HG03378 (cell line): Measurements from ENCODE around the gene LAMA4.

ENCODE experiments used
- ATAC-seq: cut with Tn5 transposase; IDR thresholded peaks from one replicate; pipeline ENCODE4 v1.9.1; 2021; ENCODE audit warnings: mild to moderate bottlenecking, moderate library complexity; ENCODE audit not compliant: unreplicated experiment

LAMA4 gene, protein sequence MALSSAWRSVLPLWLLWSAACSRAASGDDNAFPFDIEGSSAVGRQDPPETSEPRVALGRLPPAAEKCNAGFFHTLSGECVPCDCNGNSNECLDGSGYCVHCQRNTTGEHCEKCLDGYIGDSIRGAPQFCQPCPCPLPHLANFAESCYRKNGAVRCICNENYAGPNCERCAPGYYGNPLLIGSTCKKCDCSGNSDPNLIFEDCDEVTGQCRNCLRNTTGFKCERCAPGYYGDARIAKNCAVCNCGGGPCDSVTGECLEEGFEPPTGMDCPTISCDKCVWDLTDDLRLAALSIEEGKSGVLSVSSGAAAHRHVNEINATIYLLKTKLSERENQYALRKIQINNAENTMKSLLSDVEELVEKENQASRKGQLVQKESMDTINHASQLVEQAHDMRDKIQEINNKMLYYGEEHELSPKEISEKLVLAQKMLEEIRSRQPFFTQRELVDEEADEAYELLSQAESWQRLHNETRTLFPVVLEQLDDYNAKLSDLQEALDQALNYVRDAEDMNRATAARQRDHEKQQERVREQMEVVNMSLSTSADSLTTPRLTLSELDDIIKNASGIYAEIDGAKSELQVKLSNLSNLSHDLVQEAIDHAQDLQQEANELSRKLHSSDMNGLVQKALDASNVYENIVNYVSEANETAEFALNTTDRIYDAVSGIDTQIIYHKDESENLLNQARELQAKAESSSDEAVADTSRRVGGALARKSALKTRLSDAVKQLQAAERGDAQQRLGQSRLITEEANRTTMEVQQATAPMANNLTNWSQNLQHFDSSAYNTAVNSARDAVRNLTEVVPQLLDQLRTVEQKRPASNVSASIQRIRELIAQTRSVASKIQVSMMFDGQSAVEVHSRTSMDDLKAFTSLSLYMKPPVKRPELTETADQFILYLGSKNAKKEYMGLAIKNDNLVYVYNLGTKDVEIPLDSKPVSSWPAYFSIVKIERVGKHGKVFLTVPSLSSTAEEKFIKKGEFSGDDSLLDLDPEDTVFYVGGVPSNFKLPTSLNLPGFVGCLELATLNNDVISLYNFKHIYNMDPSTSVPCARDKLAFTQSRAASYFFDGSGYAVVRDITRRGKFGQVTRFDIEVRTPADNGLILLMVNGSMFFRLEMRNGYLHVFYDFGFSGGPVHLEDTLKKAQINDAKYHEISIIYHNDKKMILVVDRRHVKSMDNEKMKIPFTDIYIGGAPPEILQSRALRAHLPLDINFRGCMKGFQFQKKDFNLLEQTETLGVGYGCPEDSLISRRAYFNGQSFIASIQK (N-terminal part only)

GRCh38 chr6:112253841-112254816 is at the start of gene LAMA4:
LAMA4 (minus strand) TSS chr6:112254567; CDS start chr6:112254150, 417 bp downstream.
- no peak for ATAC-seq

DNA sequence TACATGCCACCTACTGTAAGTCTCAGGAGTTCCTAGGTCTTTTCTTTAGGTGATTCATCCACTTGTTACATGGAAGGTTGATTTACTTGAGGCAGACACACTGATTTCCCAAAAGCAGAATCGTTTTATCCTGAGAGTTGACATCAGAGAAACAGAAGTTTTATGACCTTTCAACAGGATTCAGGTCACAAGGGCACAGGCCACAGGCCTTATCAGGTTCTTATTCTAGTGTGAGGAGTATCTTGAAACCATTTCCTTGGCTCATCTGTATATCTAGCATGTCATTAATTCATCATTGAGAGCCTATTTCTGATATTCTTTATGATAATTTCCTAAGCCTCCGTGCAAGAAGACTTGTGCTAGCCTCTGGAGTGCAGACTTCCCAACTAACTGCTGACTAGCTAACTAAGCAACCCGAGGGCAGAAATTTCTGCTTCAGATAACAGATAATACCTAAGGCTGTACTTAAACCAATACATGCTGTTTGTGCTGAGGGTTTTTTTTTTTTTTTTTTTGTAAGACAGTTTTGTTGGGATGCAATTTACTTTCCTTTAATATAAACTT is 47.9 kb upstream of the LAMA4 start:
- ATAC-seq: no peak

GRCh38 chr6:112300896-112301295 is 46.5 kb upstream of the LAMA4 start:
- ATAC-seq: no peak

DNA sequence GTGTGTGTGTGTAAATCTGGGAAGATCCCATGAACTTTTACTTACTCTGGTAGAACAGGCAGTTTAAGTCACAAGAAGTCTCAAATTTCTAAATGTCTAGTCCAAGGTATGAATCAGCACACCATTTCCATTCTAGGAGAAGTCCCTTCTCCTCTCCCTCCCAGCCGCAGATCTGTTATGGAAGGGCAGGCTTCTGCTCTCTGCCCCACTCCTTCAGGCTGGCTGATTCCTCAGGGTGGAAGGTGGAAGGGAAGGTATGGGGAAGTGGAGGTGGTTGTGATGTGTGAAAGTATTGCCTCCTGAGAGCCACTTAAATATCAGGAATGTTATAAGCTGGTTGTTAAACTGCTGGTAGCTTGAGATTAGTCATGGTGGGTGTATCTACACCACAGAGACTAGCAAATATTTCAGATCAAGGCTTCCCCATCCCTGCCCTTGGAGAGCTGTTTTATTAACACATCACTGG is 44.5 kb upstream of the LAMA4 start:
- no peak for ATAC-seq

DNA sequence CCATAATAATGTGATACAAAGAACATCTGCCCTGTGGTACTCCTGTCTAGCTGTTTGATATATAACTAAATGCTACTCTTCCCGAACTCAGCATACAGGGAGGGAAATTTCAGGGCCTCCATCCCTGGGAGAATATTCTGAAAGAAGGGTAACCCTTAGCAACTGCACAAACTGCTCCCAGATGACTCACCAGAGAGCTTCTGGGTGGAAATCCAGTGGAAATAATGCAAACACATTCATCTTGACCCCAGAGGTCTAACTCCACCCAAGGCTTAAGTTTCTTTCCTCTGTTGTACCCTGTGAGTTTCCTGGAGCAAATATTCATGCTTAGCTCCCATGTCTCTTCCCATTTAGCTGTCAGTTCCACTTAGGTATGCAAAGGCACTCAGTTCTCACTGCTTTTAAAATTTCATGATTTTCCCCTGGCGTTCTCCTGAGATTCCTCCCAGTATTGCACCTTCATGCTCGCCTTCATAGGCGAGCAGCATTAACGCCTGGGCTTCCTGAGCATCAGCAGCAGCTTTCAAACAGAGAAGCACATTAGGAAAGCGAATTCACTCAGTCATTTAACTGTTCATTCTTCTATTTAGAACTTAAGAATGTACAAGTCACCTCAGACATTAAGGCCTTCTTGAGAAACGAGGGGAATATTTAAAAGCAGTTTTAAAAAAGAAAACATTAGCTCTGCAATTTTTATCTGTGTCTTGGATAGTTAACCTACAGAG is 43.8 kb upstream of the LAMA4 start:
- ATAC-seq: no peak

- no peak for ATAC-seq
Measured at GRCh38 chr6:112296694-112297093, 42.3 kb upstream of the LAMA4 start.

DNA sequence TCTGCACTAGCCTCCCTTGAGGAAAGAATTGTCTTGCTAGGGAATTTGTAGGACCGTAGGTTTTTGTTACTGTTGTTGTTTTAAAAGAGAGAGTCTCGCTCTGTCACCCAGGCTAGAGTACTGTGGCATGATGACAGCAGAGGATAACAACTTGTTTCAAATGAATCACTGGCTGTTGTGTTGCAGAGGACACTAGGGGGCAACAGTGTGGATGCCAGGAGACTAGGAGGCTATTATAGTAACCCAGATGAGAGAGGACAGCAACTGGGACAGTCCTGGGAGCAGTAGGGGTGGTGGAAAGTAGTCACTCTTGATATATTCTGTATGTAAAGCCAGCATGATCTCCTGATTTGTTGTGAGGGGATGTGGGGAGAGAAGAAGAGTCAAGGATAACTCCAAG is 41.8 kb upstream of the LAMA4 start:
- peak; percentile 54 for ATAC-seq

DNA sequence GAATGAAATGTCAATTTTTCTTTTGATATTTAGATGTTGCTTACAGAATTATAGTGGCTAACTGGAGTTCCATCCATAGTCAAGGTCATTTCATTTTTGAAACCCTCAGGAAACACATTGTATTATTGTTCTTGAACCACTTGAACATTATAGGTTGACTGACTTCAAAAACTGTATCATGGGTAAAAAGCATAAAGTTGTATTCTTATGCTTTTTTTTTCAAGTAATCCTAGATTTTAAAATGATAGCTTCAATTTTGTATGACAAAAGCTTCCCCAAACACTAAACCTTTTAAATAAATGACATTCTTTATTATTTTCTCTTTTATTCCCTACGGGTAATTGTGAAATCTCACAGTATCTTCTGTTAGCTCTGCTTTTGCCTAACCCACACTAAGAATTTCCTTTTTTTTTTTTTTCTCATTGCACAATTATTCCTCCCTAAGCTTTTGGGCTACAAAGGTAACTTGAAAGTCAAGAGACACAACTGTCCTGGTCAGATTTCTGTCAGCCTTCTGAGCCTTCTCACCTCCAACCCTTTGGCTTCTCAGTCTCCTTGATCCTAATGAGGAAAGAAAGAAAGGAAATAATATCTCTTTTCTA is 36.9 kb upstream of the LAMA4 start:
- no peak for ATAC-seq

DNA sequence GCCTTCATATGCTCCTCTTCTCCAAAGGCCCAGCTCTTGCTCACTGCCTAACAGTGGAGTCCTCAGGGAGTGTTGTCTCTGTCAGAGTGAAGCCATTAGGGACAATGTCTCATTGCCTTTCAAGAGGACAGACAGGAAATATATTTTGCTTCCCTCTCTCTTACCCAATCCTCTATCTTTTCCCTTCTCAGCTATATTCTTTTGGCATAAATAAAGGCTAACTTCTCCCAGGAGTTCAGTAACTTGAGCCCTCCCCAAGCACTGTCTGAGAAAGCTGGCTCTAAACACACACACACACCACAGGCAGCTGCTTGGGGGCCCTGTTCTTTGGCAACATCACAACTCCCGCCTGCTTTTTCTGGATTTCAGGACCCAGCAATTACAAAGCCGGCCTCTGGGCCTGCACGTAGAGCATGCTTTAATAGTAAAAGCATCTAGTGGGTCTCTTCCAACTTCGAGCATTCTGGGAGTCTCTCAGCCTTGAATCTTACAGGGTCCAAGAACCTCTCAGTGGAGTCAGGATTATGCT is 34.7 kb upstream of the LAMA4 start:
- ATAC-seq: no peak

DNA sequence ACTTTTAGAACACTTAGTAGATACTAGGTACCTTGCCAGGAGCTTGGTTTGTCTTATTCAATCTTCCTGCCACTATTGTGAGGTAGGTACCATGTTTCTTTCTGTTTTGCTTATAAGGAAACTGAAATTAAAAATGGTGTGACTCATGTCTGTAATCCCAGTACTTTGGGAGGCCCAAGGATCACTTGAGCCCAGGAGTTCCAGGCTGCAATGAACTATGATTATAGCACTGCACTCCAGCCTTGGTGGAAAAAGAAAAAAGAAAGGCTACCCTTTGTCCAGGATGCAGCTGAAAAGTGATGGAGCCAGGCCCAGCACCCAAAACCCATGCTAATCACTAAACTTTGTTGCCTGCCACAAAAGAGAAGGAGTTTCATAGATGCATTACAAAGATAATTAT is 34.1 kb upstream of the LAMA4 start:
- ATAC-seq: no peak

DNA sequence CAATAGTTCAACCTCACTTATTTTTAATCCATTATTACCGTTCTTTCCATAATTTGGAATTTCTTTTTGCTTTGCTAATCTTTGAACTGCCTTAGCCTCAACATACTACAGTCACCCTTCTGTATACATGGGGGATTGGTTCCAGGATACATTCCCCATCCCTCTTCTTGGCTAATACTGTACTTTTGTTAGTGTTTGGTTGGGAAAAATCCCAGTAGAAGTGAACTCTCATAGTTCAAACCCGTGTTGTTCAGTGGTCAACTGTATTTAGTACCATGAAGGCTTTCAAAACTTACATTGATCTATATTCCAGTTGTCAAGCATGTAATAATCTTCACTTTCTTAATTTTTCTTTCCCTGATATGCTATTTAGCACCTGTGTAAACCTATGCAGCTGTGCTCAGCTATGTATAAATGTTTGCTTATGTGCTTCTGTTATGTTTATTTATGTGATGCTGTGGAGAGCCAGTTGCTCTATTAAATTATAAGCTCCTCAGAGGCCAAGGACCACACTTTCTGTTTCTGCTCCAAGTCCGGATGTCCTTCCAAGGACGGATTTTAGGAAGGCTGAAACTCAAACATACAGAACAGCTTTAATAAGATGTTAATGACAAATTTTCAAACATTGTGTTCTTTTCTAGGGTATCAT is 33.3 kb upstream of the LAMA4 start:
- ATAC-seq: no peak

- no peak for ATAC-seq
Measured at GRCh38 chr6:112286500-112287144, 32.3 kb upstream of the LAMA4 start.

DNA sequence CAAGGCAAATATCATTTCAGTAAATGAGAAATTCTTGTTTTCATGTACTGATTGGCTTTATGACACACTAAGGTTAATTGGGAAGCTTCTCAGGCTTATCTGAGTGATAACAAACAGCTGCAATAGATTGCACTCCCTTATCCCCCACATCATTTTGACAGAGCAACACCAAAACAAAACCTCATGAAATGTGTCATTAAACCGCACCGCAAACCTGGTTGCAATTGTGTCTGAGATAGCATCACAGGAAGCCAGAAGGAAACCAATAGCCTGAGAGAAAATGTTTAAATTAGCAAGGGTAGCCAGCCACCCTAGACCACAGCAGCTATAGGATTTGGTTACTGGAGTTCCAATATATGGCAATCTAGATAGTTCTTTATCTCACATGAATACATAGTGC is 31.6 kb upstream of the LAMA4 start:
- ATAC-seq: peak; percentile 80

DNA sequence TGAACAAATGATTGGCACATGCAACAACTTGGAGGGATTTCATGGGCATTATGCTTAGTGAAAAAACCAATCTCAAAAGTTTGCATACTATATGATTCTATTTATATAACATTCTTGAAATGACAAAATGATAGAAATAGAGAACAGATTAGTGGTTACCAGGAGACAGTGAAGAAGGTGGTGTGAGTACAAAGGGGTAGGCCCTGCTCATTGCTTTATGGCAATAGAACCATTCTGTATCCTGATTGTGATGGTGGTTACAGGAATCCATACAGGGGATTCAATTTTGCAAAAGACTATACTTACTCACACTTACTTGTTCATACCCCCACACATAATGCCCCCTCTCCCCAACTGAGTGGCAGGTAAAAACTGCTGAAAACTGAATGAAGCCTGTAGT is 30.2 kb upstream of the LAMA4 start:
- no peak for ATAC-seq

DNA sequence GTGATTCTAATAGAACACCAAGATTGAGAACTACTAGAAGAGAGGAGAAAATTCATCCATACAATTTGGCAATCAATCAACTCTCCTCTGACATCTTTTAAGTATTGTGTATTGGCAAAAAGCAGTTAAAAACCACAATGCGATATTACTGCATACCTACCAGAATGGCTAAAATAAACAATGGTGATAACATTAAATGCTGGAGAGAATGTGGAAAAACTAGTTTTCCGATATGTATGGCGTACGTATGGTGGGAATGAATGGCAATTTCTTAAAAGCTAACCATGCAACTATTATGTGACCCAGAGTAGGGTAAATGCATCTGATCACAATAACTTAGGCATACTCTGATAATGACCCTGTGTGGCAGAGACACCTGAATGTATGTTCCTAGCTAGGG is 29.3 kb upstream of the LAMA4 start:
- ATAC-seq: no peak

GRCh38 chr6:112281821-112282615 is 27.7 kb upstream of the LAMA4 start:
- ATAC-seq: no peak
